Neural progenitor cell (in vitro differentiated cells): ENCODE measurements around the gene OR8A1. TPM values are rescaled to one million over a fixed set of nuclear protein-coding genes. Genes with fewer than 3 reads are reported as not detected.

Source experiments
- DNase-seq: peaks from one replicate; pipeline ENCODE4 v3.0.0-alpha.2; 2016; ENCODE audit warnings: low spot score
- H2AFZ ChIP-seq: fragments of 200-600 bp; sonication (generic); replicated peaks from 2 replicates; pipeline ENCODE4 v1.6.1; 2016; ENCODE audit warnings: antibody characterized with exemption
- H3F3A ChIP-seq: fragments of 200-600 bp; sonication (generic); 2 replicates; pipeline ENCODE4 v1.6.1; 2016; ENCODE audit warnings: antibody characterized with exemption, low read depth
- H3K27ac ChIP-seq: fragments of 200-600 bp; sonication (generic); 2 replicates; pipeline ENCODE4 v1.5.1; 2016; ENCODE audit warnings: mild to moderate bottlenecking
- H3K27me3 ChIP-seq: fragments of 200-600 bp; sonication (generic); 2 replicates; pipeline ENCODE4 v1.6.1; 2016; ENCODE audit warnings: mild to moderate bottlenecking, moderate library complexity
- H3K36me3 ChIP-seq: fragments of 200-600 bp; sonication (generic); 2 replicates; pipeline ENCODE4 v1.5.1; 2016
- H3K4me1 ChIP-seq: fragments of 200-600 bp; sonication (generic); 2 replicates; pipeline ENCODE4 v1.6.1; 2016; ENCODE audit warnings: mixed run types
- H3K4me2 ChIP-seq: fragments of 200-600 bp; sonication (generic); 2 replicates; pipeline ENCODE4 v1.6.1; 2016
- H3K4me3 ChIP-seq: fragments of 200-600 bp; sonication (generic); 2 replicates; pipeline ENCODE4 v1.5.1; 2016
- H3K79me2 ChIP-seq: fragments of 200-600 bp; sonication (generic); 2 replicates; pipeline ENCODE4 v1.6.1; 2016; ENCODE audit warnings: low read depth
- H3K9ac ChIP-seq: fragments of 200-600 bp; sonication (generic); 2 replicates; pipeline ENCODE4 v1.6.1; 2016
- H3K9me3 ChIP-seq: fragments of 200-600 bp; sonication (generic); 2 replicates; pipeline ENCODE4 v1.5.1; 2016; ENCODE audit warnings: low read depth
- H4K20me1 ChIP-seq: fragments of 200-600 bp; sonication (generic); 2 replicates; pipeline ENCODE4 v1.6.1; 2016; ENCODE audit warnings: low read depth
- H3K27ac Mint-ChIP-seq: 3 replicates; pipeline ENCODE4 v1.8.0; 2021; ENCODE audit warnings: mixed read lengths
- H3K27me3 Mint-ChIP-seq: 2 replicates; pipeline ENCODE4 v1.8.0; 2022; ENCODE audit warnings: low read depth, mild to moderate bottlenecking, inconsistent platforms, moderate library complexity, mixed read lengths; ENCODE audit not compliant: insufficient read depth
- H3K36me3 Mint-ChIP-seq: 3 replicates; pipeline ENCODE4 v1.8.0; 2021; ENCODE audit warnings: mixed read lengths
- H3K4me1 Mint-ChIP-seq: 3 replicates; pipeline ENCODE4 v1.8.0; 2021; ENCODE audit warnings: mixed read lengths
- H3K4me3 Mint-ChIP-seq: 3 replicates; pipeline ENCODE4 v1.8.0; 2021; ENCODE audit warnings: mild to moderate bottlenecking, moderate library complexity, mixed read lengths
- H3K9me3 Mint-ChIP-seq: 3 replicates; pipeline ENCODE4 v1.8.0; 2020; ENCODE audit warnings: mixed read lengths
- EZH2 ChIP-seq: fragments of 200-600 bp; sonication (generic); IDR thresholded peaks from 2 replicates; pipeline ENCODE4 v1.6.1; 2017; ENCODE audit warnings: antibody characterized with exemption, mild to moderate bottlenecking, moderate library complexity
- EZH2phosphoT487 ChIP-seq: fragments of 200-600 bp; sonication (generic); IDR thresholded peaks from 2 replicates; pipeline ENCODE4 v1.6.1; 2017; ENCODE audit warnings: antibody characterized with exemption
- total RNA-seq: library from RNA; depleted of rRNA; stranded (reverse); fragments of >200 nt; gene quantifications from 2 replicates; pipeline ENCODE4 v1.2.3, GENCODE V29; 2015; ENCODE audit warnings: low replicate concordance
- TF ChIP-seq, protein P1 (sequence below): fragments of 200-600 bp; sonication (generic); IDR thresholded peaks from 2 replicates; pipeline ENCODE4 v1.5.1; 2017; ENCODE audit warnings: antibody characterized with exemption, mild to moderate bottlenecking

The OR8A1 gene
- total RNA-seq, 1 donor from 2014 or later = not detected

DNA sequence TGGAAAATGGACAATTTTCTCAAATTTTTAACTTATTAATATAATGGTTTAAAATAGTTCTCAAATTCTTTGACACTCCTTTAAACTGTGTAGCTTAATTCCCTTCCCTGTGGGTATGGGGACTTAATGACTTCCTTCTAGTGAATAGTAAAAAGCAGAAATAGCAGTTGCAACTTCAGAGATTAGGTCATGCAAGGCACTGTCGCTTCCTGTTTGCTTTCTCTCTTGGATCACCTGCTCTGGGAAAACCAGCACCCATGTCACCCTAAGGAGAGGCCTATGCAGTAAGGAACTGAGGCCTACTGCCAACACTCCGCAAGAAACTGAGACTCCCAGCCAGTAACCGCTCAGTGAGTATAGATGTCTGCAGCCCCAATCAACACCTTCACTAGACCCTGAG lies 35.9 kb downstream of the OR8A1 start:
- H3K36me3 Mint-ChIP-seq = no peaks in the 10 kb centered on the region
- Histone ChIP-seq H3K9me3 (no peaks in the 10 kb centered on the region), H3F3A (no peaks in the 10 kb centered on the region), H3K36me3 (no peaks in the 10 kb centered on the region), H3K9ac (no peak overlapping the region), H3K27ac (no peak overlapping the region), H3K27me3 (no peaks in the 10 kb centered on the region), H3K79me2 (no peaks in the 10 kb centered on the region), H4K20me1 (no peaks in the 10 kb centered on the region), H2AFZ (no peak overlapping the region), H3K4me1 (no peaks in the 10 kb centered on the region), H3K4me2 (no peak overlapping the region), H3K4me3 (no peak overlapping the region)
- peaks cover 5% of the 10 kb centered on the region for H3K4me1 Mint-ChIP-seq
- H3K27ac Mint-ChIP-seq = no peak overlapping the region
- H3K4me3 Mint-ChIP-seq = no peak overlapping the region
- DNase-seq = no peak
- TF ChIP-seq EZH2phosphoT487 = no peak
- TF ChIP-seq EZH2 = no peak
- TF ChIP-seq, protein P1, sequence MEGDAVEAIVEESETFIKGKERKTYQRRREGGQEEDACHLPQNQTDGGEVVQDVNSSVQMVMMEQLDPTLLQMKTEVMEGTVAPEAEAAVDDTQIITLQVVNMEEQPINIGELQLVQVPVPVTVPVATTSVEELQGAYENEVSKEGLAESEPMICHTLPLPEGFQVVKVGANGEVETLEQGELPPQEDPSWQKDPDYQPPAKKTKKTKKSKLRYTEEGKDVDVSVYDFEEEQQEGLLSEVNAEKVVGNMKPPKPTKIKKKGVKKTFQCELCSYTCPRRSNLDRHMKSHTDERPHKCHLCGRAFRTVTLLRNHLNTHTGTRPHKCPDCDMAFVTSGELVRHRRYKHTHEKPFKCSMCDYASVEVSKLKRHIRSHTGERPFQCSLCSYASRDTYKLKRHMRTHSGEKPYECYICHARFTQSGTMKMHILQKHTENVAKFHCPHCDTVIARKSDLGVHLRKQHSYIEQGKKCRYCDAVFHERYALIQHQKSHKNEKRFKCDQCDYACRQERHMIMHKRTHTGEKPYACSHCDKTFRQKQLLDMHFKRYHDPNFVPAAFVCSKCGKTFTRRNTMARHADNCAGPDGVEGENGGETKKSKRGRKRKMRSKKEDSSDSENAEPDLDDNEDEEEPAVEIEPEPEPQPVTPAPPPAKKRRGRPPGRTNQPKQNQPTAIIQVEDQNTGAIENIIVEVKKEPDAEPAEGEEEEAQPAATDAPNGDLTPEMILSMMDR = no peak
- peaks cover 2% of the 10 kb centered on the region for H3K27me3 Mint-ChIP-seq
- H3K9me3 Mint-ChIP-seq = no peaks in the 10 kb centered on the region

DNA sequence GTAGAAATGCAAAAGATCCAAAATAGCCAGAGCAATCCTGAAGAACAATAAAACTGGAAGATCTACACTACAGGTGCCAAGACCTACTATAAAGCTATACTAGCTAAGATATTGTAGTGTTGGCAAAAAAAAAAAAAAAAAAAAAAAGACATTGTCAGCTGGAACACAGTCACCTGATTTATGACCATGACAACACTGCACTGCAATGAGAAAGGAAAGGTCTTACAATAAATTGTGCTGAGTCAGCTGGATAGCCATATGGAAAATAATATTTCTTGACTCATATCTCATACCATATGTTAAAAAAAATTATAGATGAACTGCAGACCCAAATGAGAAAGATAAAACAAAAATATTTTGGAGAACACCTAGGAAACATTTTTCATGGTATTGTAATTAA lies 38.4 kb downstream of the OR8A1 start:
- H3K9me3 Mint-ChIP-seq = no peaks in the 10 kb centered on the region
- H3K4me1 Mint-ChIP-seq = peaks cover 4% of the 10 kb centered on the region
- H3K9ac ChIP-seq = peak overlapping the region; percentile 20
- no peak overlapping the region for H3K4me3 ChIP-seq
- no peaks in the 10 kb centered on the region for H3K79me2 ChIP-seq
- no peak overlapping the region for H3K27ac ChIP-seq
- peaks cover 3% of the 10 kb centered on the region for H3K4me1 ChIP-seq
- H3K27ac Mint-ChIP-seq = no peak overlapping the region
- TF ChIP-seq, protein P1 = no peak
- no peak for TF ChIP-seq EZH2phosphoT487
- no peak for TF ChIP-seq EZH2
- no peak for DNase-seq
- no peaks in the 10 kb centered on the region for H3K27me3 ChIP-seq
- H3K4me2 ChIP-seq = no peak overlapping the region
- H3F3A ChIP-seq = no peaks in the 10 kb centered on the region
- H3K9me3 ChIP-seq = no peaks in the 10 kb centered on the region
- H4K20me1 ChIP-seq = no peaks in the 10 kb centered on the region
- H2AFZ ChIP-seq = no peak overlapping the region
- no peaks in the 10 kb centered on the region for H3K27me3 Mint-ChIP-seq
- no peaks in the 10 kb centered on the region for H3K36me3 Mint-ChIP-seq
- no peak overlapping the region for H3K4me3 Mint-ChIP-seq
- no peaks in the 10 kb centered on the region for H3K36me3 ChIP-seq

DNA sequence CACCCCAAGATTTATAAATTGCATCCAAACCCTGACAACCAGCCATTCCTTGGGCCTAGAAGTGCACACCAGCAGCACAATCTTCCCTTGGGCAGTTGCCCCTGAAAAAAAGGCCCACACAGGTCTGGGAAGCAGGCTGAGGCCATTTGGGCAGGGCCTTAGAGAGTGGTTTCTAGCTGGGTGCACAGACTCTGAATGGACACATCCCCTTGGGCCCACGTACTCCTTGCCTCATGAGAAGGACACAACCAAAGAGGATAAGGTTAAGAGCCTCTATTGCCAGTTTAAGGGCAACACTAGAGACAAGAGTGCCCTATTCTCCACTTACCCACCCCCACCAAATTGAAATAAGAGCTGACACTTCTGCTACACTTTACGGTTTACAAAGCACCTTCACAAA lies 40.5 kb downstream of the OR8A1 start:
- Histone ChIP-seq H3K79me2 (no peaks in the 10 kb centered on the region), H3F3A (no peaks in the 10 kb centered on the region), H3K4me1 (peaks cover 9% of the 10 kb centered on the region), H3K9ac (no peak overlapping the region), H3K27ac (no peak overlapping the region), H3K36me3 (no peaks in the 10 kb centered on the region), H3K4me3 (no peak overlapping the region), H3K27me3 (no peaks in the 10 kb centered on the region), H2AFZ (no peak overlapping the region), H3K9me3 (no peaks in the 10 kb centered on the region), H3K4me2 (no peak overlapping the region), H4K20me1 (no peaks in the 10 kb centered on the region)
- no peaks in the 10 kb centered on the region for H3K36me3 Mint-ChIP-seq
- no peaks in the 10 kb centered on the region for H3K9me3 Mint-ChIP-seq
- H3K27me3 Mint-ChIP-seq = no peaks in the 10 kb centered on the region
- peaks cover 10% of the 10 kb centered on the region for H3K4me1 Mint-ChIP-seq
- no peak overlapping the region for H3K27ac Mint-ChIP-seq
- TF ChIP-seq EZH2 = no peak
- TF ChIP-seq, protein P1 = no peak
- TF ChIP-seq EZH2phosphoT487 = no peak
- H3K4me3 Mint-ChIP-seq = no peak overlapping the region
- no peak for DNase-seq
